Vagina (tissue), 2 donors: Measurements from ENCODE around the gene EP400. TPM values are rescaled to one million over a fixed set of nuclear protein-coding genes. Genes with fewer than 3 reads are reported as not detected.
A peak's percentile ranks its signal among the peaks of the same experiment; 100 is the strongest.

Experiments
- DNase-seq, 2 donors: peaks; one replicate each; pipeline ENCODE4 v3.0.0-alpha.2; 2017; ENCODE audit errors: extremely low spot score in 2 of 2
- H3K27ac ChIP-seq: fragments of 200-600 bp; sonication (generic); one replicate; pipeline ENCODE4 v1.5.1; 2019
- H3K27me3 ChIP-seq: fragments of 200-600 bp; sonication (generic); one replicate; pipeline ENCODE4 v1.5.1; 2019
- H3K36me3 ChIP-seq, 2 donors: fragments of 200-600 bp; sonication (generic); one replicate each; pipeline ENCODE4 v1.5.1; 2017 to 2019
- H3K4me1 ChIP-seq: fragments of 200-600 bp; sonication (generic); one replicate; pipeline ENCODE4 v1.5.1; 2019
- H3K4me3 ChIP-seq, 2 donors: fragments of 200-600 bp; sonication (generic); 1 replicate in 1 of 2; 2 replicates in 1 of 2; pipeline ENCODE4 v1.5.1; 2016 to 2019
- H3K9me3 ChIP-seq: fragments of 200-600 bp; sonication (generic); one replicate; pipeline ENCODE4 v1.5.1; 2019
- CTCF ChIP-seq, 3 experiments: fragments of 450-650 bp in 2 of 3; fragments of 200-600 bp in 1 of 3; sonication (generic) in 1 of 3; IDR thresholded peaks; one replicate each; pipeline ENCODE4 v1.5.1; 2017 to 2019; ENCODE audit warnings: antibody characterized with exemption in 3 of 3, mild to moderate bottlenecking in 2 of 3, moderate library complexity in 2 of 3
- POLR2A ChIP-seq, 2 donors: fragments of 450-650 bp; IDR thresholded peaks; one replicate each; pipeline ENCODE4 v1.6.1; 2017; ENCODE audit warnings: antibody characterized with exemption in 2 of 2, mild to moderate bottlenecking in 2 of 2, moderate library complexity in 2 of 2
- POLR2AphosphoS5 ChIP-seq, 2 donors: sonication (generic); formaldehyde crosslinking; IDR thresholded peaks; one replicate each; pipeline ENCODE4 v1.9.0; 2017; ENCODE audit warnings: antibody characterized with exemption in 2 of 2, mild to moderate bottlenecking in 2 of 2, low read depth in 1 of 2; ENCODE audit not compliant: insufficient read depth in 1 of 2
- intact Hi-C: fragments of 100-400 bp; cut with DNase I; formaldehyde crosslinking; loops from one replicate; pipeline ENCODE4 v1.15.1; 2023
- total RNA-seq: library from RNA; depleted of rRNA; stranded (reverse); fragments of >200 nt; gene quantifications from one replicate; pipeline ENCODE4 v1.2.3, GENCODE V29; 2016

Gene EP400
- total RNA-seq, 1 donor from 2014 or later, result 35.6 TPM

- Histone ChIP-seq H3K4me3 (peak overlapping the region; percentile 69 to 98), H3K27me3 (no peaks in the 10 kb centered on the region), H3K36me3 (no peaks in the 10 kb centered on the region), H3K27ac (peak overlapping the region; percentile 87), H3K4me1 (peaks cover 23% of the 10 kb centered on the region), H3K9me3 (no peaks in the 10 kb centered on the region)
- no peak for DNase-seq
- intact Hi-C loops, result no loop called here
- no peak for TF ChIP-seq POLR2A (IDR thresholded peaks at IDR 0.05)
- TF ChIP-seq POLR2AphosphoS5 (IDR thresholded peaks at IDR 0.05; ENCODE audit: insufficient read depth in 1 of 2, low read depth in 1 of 2), result peak in 1 of 2 donors; percentile 47
These were observed 135.0 kb downstream of the EP400 start for GRCh38 chr12:132084621-132085290.

- intact Hi-C loops, result no loop called here
- no peaks in the 10 kb centered on the region for H3K27me3 ChIP-seq
These were observed 135.5 kb downstream of the EP400 start for GRCh38 chr12:132085291-132085635.

GRCh38 chr12:132089407-132089910, 139.7 kb downstream of the EP400 start:
- no peak for DNase-seq
- TF ChIP-seq CTCF (IDR thresholded peaks at IDR 0.05) (no peak), POLR2AphosphoS5 (IDR thresholded peaks at IDR 0.05; ENCODE audit: insufficient read depth in 1 of 2, low read depth in 1 of 2) (no peak), POLR2A (IDR thresholded peaks at IDR 0.05) (no peak)
- H3K27ac ChIP-seq, result no peak overlapping the region
- peaks cover 0 to 11% of the 10 kb centered on the region in 2 donors for H3K36me3 ChIP-seq
- peaks cover 17% of the 10 kb centered on the region for H3K4me1 ChIP-seq
- no peaks in the 10 kb centered on the region for H3K9me3 ChIP-seq
- intact Hi-C loops, result no loop called here
- no peak overlapping the region for H3K4me3 ChIP-seq
- H3K27me3 ChIP-seq, result no peaks in the 10 kb centered on the region

More at GRCh38 chr12:132085291-132085635, 135.5 kb downstream of the EP400 start:
- TF ChIP-seq CTCF (IDR thresholded peaks at IDR 0.05) (no peak), POLR2A (IDR thresholded peaks at IDR 0.05) (no peak), POLR2AphosphoS5 (IDR thresholded peaks at IDR 0.05; ENCODE audit: insufficient read depth in 1 of 2, low read depth in 1 of 2) (no peak)
- no peaks in the 10 kb centered on the region for H3K9me3 ChIP-seq
- no peaks in the 10 kb centered on the region for H3K36me3 ChIP-seq
- peak overlapping the region; percentile 87 for H3K27ac ChIP-seq
- H3K4me1 ChIP-seq, result peaks cover 23% of the 10 kb centered on the region
- peak overlapping the region; percentile 69 to 98 for H3K4me3 ChIP-seq
- DNase-seq, result peak in 1 of 2 donors; percentile 72

GRCh38 chr12:132094269-132094891, 144.6 kb downstream of the EP400 start:
- Histone ChIP-seq H3K27me3 (no peaks in the 10 kb centered on the region), H3K27ac (no peak overlapping the region), H3K4me3 (no peak overlapping the region), H3K9me3 (no peaks in the 10 kb centered on the region), H3K36me3 (peaks cover 0 to 11% of the 10 kb centered on the region in 2 donors), H3K4me1 (no peaks in the 10 kb centered on the region)
- no peak for TF ChIP-seq POLR2AphosphoS5 (IDR thresholded peaks at IDR 0.05; ENCODE audit: insufficient read depth in 1 of 2, low read depth in 1 of 2)
- TF ChIP-seq POLR2A (IDR thresholded peaks at IDR 0.05), result no peak
- no peak for TF ChIP-seq CTCF (IDR thresholded peaks at IDR 0.05)
- DNase-seq, result no peak
- intact Hi-C loops, result no loop called here

GRCh38 chr12:132095520-132096409, 146.0 kb downstream of the EP400 start:
- H3K27me3 ChIP-seq, result no peaks in the 10 kb centered on the region
- H3K9me3 ChIP-seq, result no peaks in the 10 kb centered on the region
- H3K4me3 ChIP-seq, result no peak overlapping the region
- no peak for TF ChIP-seq CTCF (IDR thresholded peaks at IDR 0.05)
- TF ChIP-seq POLR2A (IDR thresholded peaks at IDR 0.05), result no peak
- TF ChIP-seq POLR2AphosphoS5 (IDR thresholded peaks at IDR 0.05; ENCODE audit: insufficient read depth in 1 of 2, low read depth in 1 of 2), result no peak
- H3K36me3 ChIP-seq, result peaks cover 0 to 17% of the 10 kb centered on the region in 2 donors
- no peak for DNase-seq
- no peak overlapping the region for H3K27ac ChIP-seq
- no peaks in the 10 kb centered on the region for H3K4me1 ChIP-seq
- intact Hi-C loops, result no loop called here
